Measurements from ENCODE around the gene MYBPH. TPM values are rescaled to one million over a fixed set of nuclear protein-coding genes. Genes with fewer than 3 reads are reported as not detected.

MYBPH gene
- total and polyA plus RNA-seq, 2 experiments from 2014 or later, result not detected

- no peak for TF ChIP-seq ZNF462 (CRISPR knock-in tag; IDR thresholded peaks at IDR 0.05)
- no peak for TF ChIP-seq CREB1 (CRISPR knock-in tag; IDR thresholded peaks at IDR 0.05; ENCODE audit: low read depth)
- no peak for TF ChIP-seq STAT1 (IDR thresholded peaks at IDR 0.05; ENCODE audit: unreplicated experiment)
Measured at GRCh38 chr1:203174324-203174985, 1.2 kb downstream of the MYBPH start (continued).

GRCh38 chr1:203173566-203173965 lies 2.1 kb downstream of the MYBPH start:
- no peaks in the 10 kb centered on the region for H3K36me3 Mint-ChIP-seq (ENCODE audit: low read depth)
- Histone ChIP-seq H3K27me3 (ENCODE audit: insufficient read depth) (no peaks in the 10 kb centered on the region), H3F3A (replicated peaks; ENCODE audit: low read depth) (no peaks in the 10 kb centered on the region), H3K4me3 (no peak overlapping the region), H3K9me2 (ENCODE audit: insufficient read depth) (no peaks in the 10 kb centered on the region), H3K4me1 (ENCODE audit: insufficient read depth) (no peaks in the 10 kb centered on the region; the same call in 1 of the 2 replicates), H4K20me1 (replicated peaks; ENCODE audit: insufficient read depth) (no peaks in the 10 kb centered on the region), H3K27ac (ENCODE audit: low read depth) (no peak overlapping the region), H3K36me3 (ENCODE audit: insufficient read depth) (no peaks in the 10 kb centered on the region), H3K79me2 (replicated peaks; ENCODE audit: insufficient read depth) (no peaks in the 10 kb centered on the region), H2AFZ (no peak overlapping the region), H3K4me2 (no peak overlapping the region)
- no peak overlapping the region for H3K27ac Mint-ChIP-seq
- H3K9me3 Mint-ChIP-seq, result no peaks in the 10 kb centered on the region
- peaks cover 13% of the 10 kb centered on the region for H3K4me1 Mint-ChIP-seq
- H3K27me3 Mint-ChIP-seq (ENCODE audit: insufficient read depth, low read depth, poor library complexity), result peaks cover 16% of the 10 kb centered on the region
- no peak for DNase-seq (ENCODE audit: low spot score)
- no peak for ATAC-seq
- no peak overlapping the region for H3K4me3 Mint-ChIP-seq
- TF ChIP-seq NANOG (IDR thresholded peaks at IDR 0.05; ENCODE audit: borderline replicate concordance), result no peak
- no peak for TF ChIP-seq ZNF114 (CRISPR knock-in tag; IDR thresholded peaks at IDR 0.05)
- TF ChIP-seq EZH2 (IDR thresholded peaks at IDR 0.05; ENCODE audit: low read depth, unreplicated experiment), result no peak
- no peak for TF ChIP-seq EZH2phosphoT487 (IDR thresholded peaks at IDR 0.05; ENCODE audit: unreplicated experiment)
- no peak for TF ChIP-seq CREB1 (CRISPR knock-in tag; IDR thresholded peaks at IDR 0.05; ENCODE audit: low read depth)
- TF ChIP-seq ETS1 (IDR thresholded peaks at IDR 0.05), result no peak
- TF ChIP-seq POLR2AphosphoS5 (IDR thresholded peaks at IDR 0.05; ENCODE audit: low read depth), result no peak
- TF ChIP-seq REST (IDR thresholded peaks at IDR 0.05; ENCODE audit: unreplicated experiment), result no peak
